ENCODE results near the gene SMARCE1. TPM values are rescaled to one million over a fixed set of nuclear protein-coding genes. Genes with fewer than 3 reads are reported as not detected.
"Not testable (repeated sequence)": the region's sequence is repeated elsewhere in the genome, so short reads cannot be mapped to it uniquely, and the experiment has no call there.

The SMARCE1 gene
- total RNA-seq, 1 experiment from 2014 or later, result 34.8 TPM

GRCh38 chr17:40611840-40612474, 35.7 kb downstream of the SMARCE1 start:
- DNase-seq (ENCODE audit: low spot score), result no peak

- no peak for DNase-seq (ENCODE audit: low spot score)
Observed at GRCh38 chr17:40610359-40610758, 37.3 kb downstream of the SMARCE1 start.

DNA sequence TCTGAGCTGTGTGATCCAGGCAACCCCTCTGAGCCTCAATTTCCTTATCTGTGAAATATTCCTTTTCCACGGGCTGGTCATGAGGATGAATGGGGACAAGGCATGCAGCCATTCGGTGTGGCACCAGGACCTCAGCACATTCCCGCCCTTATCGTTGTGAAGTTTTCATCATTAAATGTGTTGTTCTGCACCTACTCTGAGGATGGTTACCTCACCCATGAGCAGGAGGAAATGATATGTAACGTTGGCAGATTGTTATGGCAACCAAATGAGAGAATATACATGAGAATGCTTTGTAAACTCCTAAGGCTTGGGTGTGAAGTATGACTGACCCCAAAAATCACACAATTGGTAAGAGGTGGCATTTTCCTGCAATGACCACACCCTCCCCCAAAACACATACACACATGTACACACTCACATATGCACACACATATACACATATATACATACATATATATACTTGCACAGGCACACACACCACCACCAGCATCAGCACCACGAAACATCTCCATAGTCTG, 39.5 kb downstream of the SMARCE1 start:
- no peak for DNase-seq (ENCODE audit: low spot score)

- DNase-seq (ENCODE audit: low spot score), result no peak
Observed at GRCh38 chr17:40607641-40608040, 40.0 kb downstream of the SMARCE1 start.

GRCh38 chr17:40606548-40607353, 40.9 kb downstream of the SMARCE1 start:
- DNase-seq (ENCODE audit: low spot score), result no peak

DNA sequence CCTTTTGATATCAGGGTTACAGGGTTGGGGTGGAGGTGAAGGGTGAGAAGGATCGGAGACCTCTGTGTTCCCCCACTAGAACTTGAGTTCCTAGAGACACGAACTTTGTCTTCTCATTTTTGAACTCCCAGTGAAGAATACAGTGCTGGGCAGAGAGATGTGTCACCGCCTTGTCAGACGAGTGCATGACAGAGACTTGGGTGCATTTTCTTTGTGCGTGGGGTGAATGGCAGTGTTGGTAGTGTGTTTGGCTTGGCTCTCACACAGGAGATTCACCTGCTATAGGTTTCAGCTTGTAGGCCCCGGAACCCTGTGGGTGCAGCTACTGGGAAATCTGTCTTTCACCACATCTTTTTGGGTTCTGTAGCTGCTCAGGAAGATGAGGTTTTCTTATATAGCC, 42.3 kb downstream of the SMARCE1 start:
- no peak for DNase-seq (ENCODE audit: low spot score)

- no peak for DNase-seq (ENCODE audit: low spot score)
Observed at GRCh38 chr17:40604327-40605080, 43.1 kb downstream of the SMARCE1 start.

DNA sequence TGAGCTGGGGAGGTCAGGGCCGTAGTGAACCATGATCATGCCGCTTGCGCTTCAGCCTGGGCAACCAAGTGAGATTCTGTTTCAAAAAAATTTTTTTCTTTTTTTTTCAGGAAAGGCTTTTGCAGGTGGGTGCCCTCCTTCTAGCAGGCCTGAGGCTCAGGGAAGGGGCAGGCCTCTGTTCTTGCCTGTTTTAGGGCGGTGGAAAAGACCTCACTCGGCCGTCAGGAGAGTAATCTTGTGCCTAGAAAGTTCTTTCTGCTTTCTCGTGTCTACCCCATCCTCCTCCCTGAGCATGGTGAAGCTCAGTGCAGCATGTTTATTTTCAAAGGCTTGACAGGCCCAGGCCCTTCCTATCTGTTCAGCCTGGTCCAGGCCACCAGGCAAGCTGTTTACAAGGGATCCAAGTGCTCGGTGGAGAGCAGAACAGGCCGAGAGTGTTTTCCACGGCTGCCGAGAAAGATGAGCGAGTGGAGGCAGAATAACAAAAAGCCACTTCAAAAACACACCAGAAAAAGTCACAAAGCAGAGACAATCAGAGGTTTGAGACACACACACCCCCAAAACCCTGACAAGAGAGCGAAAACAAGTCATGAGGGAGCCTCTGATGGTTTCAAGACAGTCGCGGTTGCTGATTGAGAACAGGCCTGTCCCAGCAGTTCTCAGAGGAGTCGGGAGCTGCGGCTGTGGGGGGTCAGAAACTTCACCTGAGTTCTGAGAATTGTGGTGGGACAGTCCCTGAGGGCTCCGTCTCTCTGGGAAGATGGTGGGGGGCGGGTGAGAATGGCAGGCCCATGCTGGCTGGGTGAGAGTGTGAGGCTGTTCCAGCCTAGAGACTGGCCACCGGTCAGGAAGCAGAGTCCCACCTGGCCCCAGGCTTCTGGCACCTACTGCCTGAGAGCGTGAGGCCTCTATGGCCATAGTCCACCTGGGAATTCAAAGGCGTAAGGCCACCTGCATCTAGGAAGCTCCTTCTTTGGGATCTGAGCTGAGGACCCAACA, 44.9 kb downstream of the SMARCE1 start:
- DNase-seq (ENCODE audit: low spot score), result no peak

DNA sequence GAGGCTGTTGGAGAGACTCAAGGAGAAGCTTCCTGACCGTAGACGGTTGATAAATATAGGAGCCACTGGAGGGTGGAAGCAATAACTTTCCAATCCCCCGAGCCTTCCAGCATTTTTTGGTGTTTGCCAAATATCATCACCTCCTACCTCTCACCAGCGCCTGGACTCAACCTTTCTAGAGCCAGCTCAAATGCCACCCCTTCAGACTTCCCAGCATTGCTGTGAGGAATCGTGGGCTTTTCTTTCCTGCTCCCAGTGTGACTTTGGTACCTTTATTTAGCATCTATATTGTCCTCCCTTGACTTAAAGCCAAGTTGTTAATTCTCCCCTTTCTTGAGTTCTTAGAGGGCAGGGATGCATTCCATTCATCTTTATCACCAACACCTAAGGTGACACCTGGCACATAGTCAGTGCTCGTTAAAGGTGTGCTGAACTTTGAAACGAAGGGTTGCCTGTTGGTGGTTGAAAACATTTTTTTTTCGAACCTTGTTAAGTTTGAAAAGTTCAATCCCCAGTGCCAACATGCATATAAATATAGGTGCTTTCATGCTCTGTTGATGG, 47.1 kb downstream of the SMARCE1 start:
- DNase-seq (ENCODE audit: low spot score), result peak; percentile 75

DNA sequence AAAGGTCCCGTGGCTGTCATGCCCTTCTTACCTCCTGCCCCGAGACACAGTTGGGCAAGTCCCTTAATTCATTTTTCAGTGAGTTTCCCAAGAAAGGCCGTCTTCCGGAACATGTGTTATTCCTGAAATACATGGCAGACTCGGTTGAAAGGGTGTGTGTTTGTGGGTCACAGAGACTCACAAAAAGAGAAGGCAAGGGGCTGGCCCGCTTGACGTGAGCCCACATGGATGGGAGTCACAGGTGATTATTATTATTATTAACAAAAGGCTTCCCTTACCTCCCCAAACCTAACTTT, 48.2 kb downstream of the SMARCE1 start:
- DNase-seq (ENCODE audit: low spot score), result no peak

DNA sequence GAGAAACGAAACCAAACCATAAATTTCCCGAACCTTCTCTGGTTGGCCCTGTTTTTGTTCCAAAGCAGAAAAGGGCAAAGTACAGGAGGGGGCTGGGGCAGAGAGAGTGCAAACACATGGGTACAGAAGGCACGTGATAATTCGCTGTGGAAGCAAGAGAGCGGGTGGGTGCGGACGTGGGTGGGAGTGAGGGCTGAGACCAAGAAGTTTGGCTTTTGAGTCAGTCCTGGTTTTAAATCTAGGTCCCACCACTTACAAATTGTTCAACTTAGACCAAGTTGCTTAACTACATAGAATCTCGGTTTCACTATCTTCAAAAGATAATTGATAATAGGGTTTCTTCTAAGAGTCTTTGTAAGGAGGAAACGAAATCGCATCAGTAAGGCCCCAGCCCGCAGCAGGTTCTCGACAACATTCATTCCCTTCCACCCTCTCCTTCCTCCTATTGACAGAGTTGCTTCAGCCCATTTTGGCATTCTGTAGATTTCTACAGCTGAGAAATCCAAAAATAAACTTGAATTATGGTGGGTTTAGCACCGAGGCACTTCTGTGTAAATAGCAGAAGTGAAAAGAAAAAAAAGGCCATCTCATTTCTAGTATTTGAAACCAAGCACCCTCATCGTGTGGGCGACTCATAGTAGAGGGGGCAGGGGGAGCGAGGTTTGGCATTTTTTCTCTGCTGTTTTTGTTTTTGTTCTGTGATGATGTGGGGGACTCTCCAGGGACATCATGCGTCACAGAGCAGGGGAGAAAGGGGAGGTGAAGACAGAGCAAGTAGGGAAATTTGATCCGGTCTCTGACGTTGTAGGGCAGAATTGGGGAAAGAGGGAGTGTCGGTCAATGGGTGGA, 48.8 kb downstream of the SMARCE1 start:
- DNase-seq (ENCODE audit: low spot score), result no peak

DNA sequence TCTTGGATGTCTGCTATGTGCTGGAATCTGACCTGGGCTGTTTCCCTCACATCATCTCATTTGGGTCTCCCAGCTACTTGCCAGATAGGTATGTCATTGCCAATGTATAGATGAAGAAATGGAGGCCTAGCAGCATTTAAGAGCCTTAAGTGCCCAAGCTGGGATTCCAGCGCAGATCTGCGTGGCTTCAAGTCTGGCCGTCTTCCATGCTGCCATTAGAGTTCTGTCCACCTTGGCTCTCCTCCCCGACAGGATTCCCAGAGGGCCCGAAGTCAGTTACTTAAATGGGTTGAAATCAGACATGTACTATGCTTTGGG, 49.4 kb downstream of the SMARCE1 start:
- DNase-seq (ENCODE audit: low spot score), result no peak

- DNase-seq (ENCODE audit: low spot score), result no peak
Observed at GRCh38 chr17:40597556-40598300, 49.9 kb downstream of the SMARCE1 start.

- DNase-seq (ENCODE audit: low spot score), result no peak
Observed at GRCh38 chr17:40597156-40597555, 50.5 kb downstream of the SMARCE1 start.

GRCh38 chr17:40596261-40596919, 51.2 kb downstream of the SMARCE1 start:
- peak; percentile 70 for DNase-seq (ENCODE audit: low spot score)

- DNase-seq (ENCODE audit: low spot score), result no peak
Observed at GRCh38 chr17:40590742-40591141, 56.9 kb downstream of the SMARCE1 start.

- no peak for DNase-seq (ENCODE audit: low spot score)
Observed at GRCh38 chr17:40588552-40588951, 59.1 kb downstream of the SMARCE1 start.

DNA sequence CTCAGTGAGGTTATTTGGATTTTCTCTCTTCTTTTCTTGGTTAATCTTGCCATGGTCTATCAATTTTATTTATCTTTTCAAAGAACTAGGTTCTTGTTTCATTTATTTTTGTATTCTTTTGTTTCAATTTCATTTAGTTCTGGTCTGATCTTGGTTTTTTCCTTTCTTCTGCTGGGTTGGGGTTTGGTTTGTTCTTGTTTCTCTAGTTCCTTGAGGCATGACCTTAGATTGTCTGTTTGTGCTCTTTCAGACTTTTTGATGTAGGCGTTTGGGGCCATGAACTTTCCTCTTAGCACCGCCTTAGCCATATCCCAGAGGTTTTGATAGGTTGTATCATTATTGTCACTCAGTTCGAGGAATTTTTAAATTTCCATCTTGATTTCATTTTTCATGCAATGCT, 61.4 kb downstream of the SMARCE1 start:
- DNase-seq (ENCODE audit: low spot score), result not testable (repeated sequence)

DNA sequence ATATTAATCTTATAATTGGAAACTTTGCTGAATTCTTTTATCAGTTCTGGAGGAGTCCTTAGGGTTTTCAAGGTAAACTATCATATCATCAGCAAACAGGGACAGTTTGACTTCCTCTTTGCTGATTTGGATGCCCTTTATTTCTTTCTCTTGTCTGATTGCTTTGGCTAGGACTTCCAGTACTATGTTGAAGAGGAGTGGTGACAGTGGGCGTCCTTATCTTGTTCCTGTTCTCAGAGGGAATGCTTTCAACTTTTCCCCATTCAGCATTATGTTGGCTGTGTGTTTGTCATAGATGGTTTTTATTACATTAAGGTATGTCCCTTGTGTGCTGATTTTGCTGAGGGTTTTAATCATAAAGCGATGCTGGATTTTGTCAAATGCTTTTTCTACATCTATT, 62.7 kb downstream of the SMARCE1 start:
- not testable (repeated sequence) for DNase-seq (ENCODE audit: low spot score)

All from HT-29 (cell line).